AG09309 (cell line): ENCODE data around the gene CMPK2.

Experiments used
- DNase-seq: peaks from one replicate; pipeline ENCODE4 v3.0.0-alpha.2; 2010; ENCODE audit warnings: low read depth
- H3K4me3 ChIP-seq: 2 replicates; pipeline ENCODE4 v1.5.1; 2011; ENCODE audit warnings: mild to moderate bottlenecking, low read depth, low read length, moderate library complexity; ENCODE audit not compliant: control insufficient read depth
- CTCF ChIP-seq: IDR thresholded peaks from 2 replicates; pipeline ENCODE4 v1.5.1; 2011; ENCODE audit warnings: mild to moderate bottlenecking, low read depth, low read length, inconsistent platforms; ENCODE audit not compliant: insufficient read depth, control insufficient read depth; ENCODE audit errors: missing control alignments

The CMPK2 gene

GRCh38 chr2:6887751-6888192 is 22.1 kb upstream of the CMPK2 start:
- H3K4me3 ChIP-seq, result no peak overlapping the region
- DNase-seq, result no peak
- TF ChIP-seq CTCF, result no peak

DNA sequence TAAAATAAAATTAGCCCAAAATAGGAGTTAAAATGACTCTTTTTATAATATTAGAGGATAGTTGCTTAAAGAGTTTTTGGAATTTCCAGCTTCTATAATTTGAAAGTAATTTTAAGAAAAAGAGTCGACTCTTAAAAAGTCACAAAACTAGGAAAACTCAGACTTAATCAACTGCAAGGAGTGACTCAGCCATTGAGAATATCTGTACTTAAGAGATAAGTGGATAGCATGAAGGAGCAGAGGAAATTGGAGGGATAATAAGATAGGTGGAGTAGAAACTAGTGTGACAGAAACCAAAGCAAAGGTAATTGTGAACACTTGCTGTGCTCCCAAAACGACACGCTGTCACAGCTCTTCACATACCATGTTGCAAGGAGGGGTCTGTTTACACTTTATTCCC is 20.3 kb upstream of the CMPK2 start:
- DNase-seq, result no peak
- H3K4me3 ChIP-seq, result no peak overlapping the region
- no peak for TF ChIP-seq CTCF

DNA sequence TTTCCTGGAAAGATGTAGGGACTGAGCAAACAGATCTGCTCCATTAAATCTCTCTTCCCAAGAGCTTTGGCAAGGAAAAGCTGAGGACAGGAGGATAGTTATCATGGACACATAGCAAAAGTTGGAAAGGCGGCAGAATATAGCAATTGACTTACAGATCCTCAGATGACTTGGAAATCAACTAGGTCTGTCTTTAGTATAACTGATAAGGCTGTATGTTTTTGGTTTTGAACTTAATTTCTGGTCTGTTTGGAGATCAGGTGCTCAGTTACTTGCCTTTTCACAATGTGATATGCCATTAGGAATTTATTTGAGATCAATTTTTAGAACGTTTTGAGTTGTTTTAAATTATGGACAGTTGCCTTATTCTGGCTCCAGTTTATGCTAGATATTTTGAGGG is 19.8 kb upstream of the CMPK2 start:
- no peak overlapping the region for H3K4me3 ChIP-seq
- no peak for TF ChIP-seq CTCF
- no peak for DNase-seq

DNA sequence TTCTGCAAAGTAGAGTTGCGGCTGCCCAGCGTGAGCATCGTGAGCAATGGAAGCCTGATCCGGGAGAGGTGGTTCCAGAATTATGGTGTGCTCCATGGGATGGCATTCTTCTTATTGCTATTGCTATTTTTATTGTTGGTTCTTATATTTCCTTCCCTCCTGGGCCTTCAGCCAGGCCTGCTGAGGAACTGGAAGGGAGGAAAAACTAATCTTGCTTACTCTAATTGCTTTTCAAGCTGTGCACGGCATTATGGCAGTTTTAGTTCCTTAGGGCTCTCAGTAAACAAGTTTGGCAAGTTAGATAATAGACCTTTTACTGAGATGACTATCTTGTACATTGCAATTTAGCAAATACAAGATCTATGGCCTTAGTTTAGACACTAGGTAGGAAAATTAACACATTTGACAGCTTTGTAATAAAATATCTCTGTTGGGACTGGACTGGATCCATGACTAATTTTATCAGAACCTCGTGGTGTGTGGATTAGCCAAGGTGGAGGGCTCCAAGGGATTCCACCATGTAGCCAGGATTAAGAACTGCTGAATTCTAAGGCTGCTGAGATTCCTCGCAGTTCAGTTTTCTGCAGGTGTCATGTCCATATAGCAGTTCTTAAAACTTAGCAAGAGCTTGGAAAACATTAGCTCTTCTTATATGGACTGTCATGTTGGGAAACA is 17.9 kb upstream of the CMPK2 start:
- H3K4me3 ChIP-seq, result no peak overlapping the region
- TF ChIP-seq CTCF, result no peak
- no peak for DNase-seq

DNA sequence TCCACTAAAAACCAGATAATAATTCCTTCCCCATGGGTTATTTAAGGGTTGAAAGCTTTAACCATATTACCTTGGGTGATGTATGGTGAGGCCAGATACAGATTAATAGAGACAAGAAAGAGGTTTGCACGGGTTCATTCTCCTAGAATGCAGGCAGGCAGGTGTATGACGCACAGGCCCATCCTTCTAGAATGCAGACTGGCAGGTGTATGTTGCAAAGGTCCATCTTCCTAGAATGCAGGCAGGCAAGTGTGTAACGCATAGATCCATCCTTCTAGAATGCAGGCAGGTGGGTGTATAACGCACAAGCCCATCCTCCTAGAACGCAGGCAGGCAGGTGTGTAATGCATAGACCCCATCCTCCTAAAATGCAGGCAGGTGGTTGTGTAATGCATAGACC is 15.8 kb upstream of the CMPK2 start:
- TF ChIP-seq CTCF, result no peak
- no peak for DNase-seq
- H3K4me3 ChIP-seq, result no peak overlapping the region

- no peak for TF ChIP-seq CTCF
- DNase-seq, result no peak
- H3K4me3 ChIP-seq, result no peak overlapping the region
Measured at GRCh38 chr2:6881046-6881445, 15.3 kb upstream of the CMPK2 start.
